Stimulated activated CD4-positive, alpha-beta T cell treated with anti-CD3 and anti-CD28 coated beads, Interleukin-12 subunit alpha, Interleukin-12 subunit beta, amount 100 ng/mL, for 48 hours (primary cell): ENCODE results near the gene CSE1L.
A peak's percentile ranks its signal among the peaks of the same experiment; 100 is the strongest.
"Not testable (repeated sequence)": the region's sequence is repeated elsewhere in the genome, so short reads cannot be mapped to it uniquely, and the experiment has no call there.

Experiments
- DNase-seq, 3 donors: peaks; one replicate each; pipeline ENCODE4 v3.0.0-alpha.2; 2020; ENCODE audit warnings: low read depth in 2 of 3, low spot score in 1 of 3

CSE1L gene

GRCh38 chr20:49118307-49118706 is 72.2 kb downstream of the CSE1L start:
- no peak for DNase-seq

- no peak for DNase-seq
Observed at GRCh38 chr20:49119988-49120387, 73.9 kb downstream of the CSE1L start.

- DNase-seq = no peak
Observed at GRCh38 chr20:49122920-49123319, 76.8 kb downstream of the CSE1L start.

GRCh38 chr20:49123982-49124381 is 77.9 kb downstream of the CSE1L start:
- DNase-seq = no peak

- peak in 1 of 3 donors; percentile 17 for DNase-seq
Observed at GRCh38 chr20:49132995-49133478, 86.9 kb downstream of the CSE1L start.

- no peak for DNase-seq
Observed at GRCh38 chr20:49133571-49133970, 87.5 kb downstream of the CSE1L start.

- DNase-seq = not testable (repeated sequence)
Observed at GRCh38 chr20:49134797-49135196, 88.7 kb downstream of the CSE1L start.

- DNase-seq = no peak
Observed at GRCh38 chr20:49136817-49137571, 90.9 kb downstream of the CSE1L start.

GRCh38 chr20:49138431-49138830 is 92.3 kb downstream of the CSE1L start:
- no peak for DNase-seq

GRCh38 chr20:49140411-49140810 is 94.3 kb downstream of the CSE1L start:
- no peak for DNase-seq

- DNase-seq = no peak
Observed at GRCh38 chr20:49140834-49141233, 94.7 kb downstream of the CSE1L start.
